ENCODE data around the gene AUTS2.
"Not testable (repeated sequence)": the region's sequence is repeated elsewhere in the genome, so short reads cannot be mapped to it uniquely, and the experiment has no call there.

Gene AUTS2

DNA sequence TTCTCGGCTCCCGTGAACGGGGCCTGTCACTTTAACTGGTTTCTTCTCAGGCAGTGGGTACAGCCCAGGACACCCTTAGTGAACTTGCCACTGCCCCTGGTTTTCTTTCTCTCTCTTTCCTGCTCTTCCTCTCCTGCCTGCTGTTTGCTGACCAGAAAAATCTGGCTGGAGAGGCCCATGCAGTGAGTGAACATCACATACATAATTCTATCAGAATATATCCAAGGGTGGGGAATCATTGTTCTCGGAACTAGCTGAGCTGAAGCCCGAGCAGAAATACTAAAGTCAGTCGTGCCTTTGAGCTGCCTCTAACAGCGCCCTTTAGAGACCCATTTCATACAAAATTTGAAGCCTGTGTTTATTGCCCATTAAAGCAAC lies 1032.2 kb downstream of the AUTS2 start:
- no peak for DNase-seq (ENCODE audit: low read depth in 2 of 2)

DNA sequence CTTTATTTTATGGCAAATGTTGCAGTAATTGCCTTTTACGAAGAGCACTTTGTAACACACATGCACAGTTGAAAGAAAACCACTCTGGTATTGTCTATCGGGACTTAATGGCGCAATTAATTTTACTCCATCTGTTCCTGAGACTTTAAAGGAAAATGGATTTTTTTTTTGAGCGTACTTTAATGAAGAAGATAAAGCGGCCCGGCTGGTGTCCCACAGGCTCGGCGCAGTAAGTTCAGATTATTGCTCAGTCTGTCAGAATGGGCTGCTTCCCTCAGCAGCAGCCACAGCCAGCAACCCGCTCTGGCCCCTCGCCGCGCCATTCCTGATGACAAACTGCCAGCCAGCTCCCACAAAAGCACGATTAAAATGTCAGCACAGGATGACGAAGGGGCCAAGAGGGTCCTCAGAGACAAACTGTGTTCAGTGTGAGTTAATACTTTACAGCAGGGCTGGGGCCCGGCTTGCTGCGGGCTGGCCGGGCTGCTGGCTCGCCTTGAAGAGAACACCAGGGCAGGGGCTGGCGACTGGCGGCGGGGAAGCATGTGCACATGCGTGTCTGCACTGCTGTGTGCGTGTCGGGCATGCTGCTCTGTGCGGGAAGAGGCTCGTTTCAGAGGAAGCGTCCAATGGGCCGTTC lies 1032.7 kb downstream of the AUTS2 start:
- no peak for DNase-seq (ENCODE audit: low read depth in 2 of 2)

GRCh38 chr7:70631718-70632117 lies 1033.4 kb downstream of the AUTS2 start:
- DNase-seq (ENCODE audit: low read depth in 2 of 2), result no peak

DNA sequence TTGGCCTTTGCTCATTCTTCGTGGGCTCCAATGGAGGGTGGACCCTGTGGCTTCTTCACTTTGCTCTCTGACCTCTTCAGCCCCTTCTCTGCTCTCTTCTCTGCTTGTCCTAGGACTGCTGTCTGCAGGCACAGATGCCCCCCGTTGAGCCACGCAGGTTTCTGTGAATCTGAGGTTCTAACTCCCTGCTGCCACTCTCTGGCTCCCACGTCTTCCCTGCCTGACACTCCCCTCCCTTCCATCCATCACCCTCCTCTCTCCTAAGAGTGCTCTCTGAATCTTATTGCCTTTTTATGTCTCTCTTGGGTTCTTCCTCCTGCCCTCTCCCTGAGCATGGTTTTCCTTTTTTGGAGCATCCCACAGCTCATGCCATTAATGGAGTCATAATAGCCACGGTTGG lies 1034.1 kb downstream of the AUTS2 start:
- DNase-seq (ENCODE audit: low read depth in 2 of 2), result no peak

- DNase-seq (ENCODE audit: low read depth in 2 of 2), result no peak
These were observed 1035.8 kb downstream of the AUTS2 start for GRCh38 chr7:70634071-70634470.

DNA sequence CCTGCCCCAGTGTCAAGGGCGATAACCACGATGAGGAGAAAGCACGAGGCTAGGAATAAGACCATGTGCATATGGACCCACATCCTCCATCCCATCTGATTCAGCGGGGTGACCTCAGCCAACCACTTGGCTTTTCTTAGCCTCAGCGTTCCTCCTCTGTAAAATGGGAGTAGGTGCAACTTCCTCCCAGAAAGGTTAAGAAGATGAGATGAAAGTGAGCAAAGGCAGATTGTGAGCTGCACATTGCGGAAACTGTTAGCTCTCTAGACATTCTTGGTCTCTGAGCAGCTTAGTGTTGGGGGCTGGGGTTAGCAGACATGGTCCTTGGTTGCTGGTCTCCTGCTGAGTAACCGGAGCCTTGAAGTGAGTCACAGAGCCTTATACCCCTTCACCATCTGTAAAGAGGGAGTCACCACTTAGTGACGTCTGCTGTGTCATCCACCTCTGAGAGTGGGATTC lies 1036.4 kb downstream of the AUTS2 start:
- DNase-seq (ENCODE audit: low read depth in 2 of 2), result no peak

DNA sequence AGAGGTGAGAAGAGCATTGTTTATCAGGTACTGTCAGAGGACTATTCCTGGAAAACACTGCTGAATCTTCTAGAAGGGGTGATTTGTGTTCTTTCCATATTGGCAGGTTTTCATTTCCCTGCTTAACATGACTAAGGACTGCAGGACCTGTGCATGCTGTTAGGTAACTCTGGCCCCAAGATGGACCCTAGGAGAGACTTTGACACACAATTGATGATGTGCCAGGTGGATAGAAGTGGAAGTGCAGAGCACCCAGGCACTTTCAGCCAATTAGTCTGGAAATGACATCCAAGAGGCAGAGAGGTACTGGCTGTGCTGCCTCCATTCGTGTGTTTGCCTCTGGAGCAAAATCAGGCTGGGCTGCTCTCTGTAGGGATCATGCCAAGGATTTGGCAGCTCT lies 1037.4 kb downstream of the AUTS2 start:
- DNase-seq (ENCODE audit: low read depth in 2 of 2), result no peak

DNA sequence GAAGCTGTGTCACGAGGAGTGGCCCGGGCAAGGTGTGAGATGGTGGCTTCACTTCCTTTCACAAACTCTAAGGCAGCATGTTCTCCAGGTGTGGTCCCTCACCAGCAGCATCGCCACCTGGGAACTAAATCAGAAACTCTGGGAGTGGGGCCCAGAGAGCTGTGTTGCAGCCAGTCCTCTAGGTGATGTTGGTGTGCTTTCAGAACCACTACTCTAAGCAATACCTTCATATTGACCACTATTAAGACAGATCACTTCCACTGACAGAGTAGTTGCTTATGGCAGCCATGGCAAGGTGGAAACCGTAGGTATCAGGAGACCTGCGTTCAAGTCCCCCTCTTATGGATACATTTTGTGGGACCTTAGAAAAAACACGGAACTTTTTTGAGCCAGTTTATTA lies 1037.9 kb downstream of the AUTS2 start:
- DNase-seq (ENCODE audit: low read depth in 2 of 2), result no peak

DNA sequence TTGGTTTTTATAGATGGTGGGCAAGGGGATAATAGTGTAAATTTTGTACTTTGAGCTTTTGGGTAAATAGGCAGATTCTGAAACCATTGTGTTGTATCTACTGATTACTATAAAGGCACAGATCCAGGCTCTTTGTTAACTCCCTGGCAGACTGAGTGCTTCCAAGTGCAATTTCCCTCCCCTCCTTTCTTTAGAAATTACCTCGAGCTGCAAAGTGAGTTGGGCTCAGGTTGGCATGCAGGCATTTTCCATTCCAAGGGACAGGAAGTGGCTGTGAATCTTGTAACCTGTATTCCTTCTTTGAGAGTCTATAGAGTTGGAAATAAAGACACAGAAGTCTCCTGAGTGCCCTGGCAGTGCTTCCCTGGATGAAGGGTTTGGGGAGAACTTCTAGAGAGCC lies 1039.5 kb downstream of the AUTS2 start:
- no peak for DNase-seq (ENCODE audit: low read depth in 2 of 2)

DNA sequence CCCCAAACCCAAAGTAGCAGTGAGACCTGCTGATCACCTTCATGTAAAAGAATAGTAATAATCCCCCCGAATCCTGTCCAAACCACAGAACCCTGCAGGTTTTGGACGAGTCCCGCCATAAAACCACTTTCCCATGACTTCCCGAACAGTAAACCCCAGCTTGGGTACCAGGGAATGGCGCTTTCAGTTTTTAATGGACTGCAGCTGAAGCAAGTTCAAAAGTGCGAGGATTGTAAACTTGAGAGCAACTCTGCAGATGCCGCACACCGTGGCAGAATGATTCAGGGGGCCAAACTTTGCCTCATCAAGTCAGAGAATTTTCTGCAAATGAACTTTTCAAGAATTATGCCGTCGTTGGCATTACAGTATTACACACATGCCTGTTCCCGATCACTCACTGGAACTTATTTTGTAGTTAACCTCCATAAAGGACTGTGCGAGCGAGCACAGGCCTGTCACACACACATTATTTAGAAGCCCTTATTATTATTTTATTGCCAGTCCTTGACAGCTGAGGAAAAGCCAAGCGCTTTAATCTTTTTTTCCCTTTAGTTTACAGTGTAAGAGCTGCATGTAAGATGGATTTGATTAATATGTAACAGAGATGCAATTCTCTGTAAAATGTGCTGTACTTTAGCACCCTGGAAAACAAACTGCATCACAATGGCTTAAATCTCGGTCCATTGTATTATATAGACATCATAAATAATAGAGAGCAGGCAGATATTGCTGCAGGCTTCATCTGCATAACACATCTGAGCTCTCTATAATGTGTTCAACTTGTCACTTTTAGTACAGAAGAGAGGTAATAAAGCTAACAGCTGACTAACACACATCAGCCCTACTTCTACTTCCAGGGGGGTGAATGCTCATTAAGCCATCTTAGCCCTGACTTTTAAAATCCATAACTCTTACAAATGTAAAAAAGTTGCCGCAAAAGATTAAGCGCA lies 1040.2 kb downstream of the AUTS2 start:
- no peak for DNase-seq (ENCODE audit: low read depth in 2 of 2)

GRCh38 chr7:70640266-70640833 lies 1042.1 kb downstream of the AUTS2 start:
- no peak for DNase-seq (ENCODE audit: low read depth in 2 of 2)

DNA sequence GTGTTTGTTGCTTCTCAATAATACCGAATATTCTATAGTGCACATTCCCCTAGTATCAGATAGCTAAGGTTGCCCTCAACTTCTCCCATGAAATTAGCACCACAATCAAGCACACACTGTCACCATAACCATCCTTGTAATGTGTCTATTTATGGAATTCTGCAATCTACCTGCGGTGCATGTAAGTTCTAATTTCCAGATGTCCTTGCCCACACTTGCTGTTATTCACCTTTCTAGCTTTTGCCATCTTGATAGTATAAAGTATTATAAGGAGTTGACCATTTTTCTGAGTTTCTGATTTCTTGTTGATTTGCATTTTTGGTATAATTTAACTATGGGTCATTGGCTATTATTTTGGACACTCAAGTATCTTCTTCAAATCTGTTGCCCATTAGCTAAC lies 1043.6 kb downstream of the AUTS2 start:
- DNase-seq (ENCODE audit: low read depth in 2 of 2), result no peak

DNA sequence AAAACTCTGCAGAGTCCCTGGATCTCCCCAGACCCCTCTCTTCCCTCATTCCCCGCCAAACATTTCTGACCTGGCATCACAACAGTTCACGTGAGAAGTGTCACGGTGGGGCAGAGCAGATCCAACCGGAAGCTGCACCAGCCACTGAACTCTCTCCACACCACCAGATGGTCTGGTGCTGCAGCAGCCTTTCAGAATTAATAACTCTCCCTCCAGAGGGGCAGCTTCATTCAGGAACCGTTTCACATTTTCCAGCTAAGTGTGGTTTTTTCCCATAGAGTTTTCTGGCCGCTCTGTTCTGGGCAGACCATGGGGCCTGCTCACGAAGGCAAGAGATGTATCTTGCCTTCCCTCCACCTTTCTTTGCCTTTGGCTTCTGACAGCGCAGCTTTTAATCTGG lies 1047.0 kb downstream of the AUTS2 start:
- DNase-seq (ENCODE audit: low read depth in 2 of 2), result no peak

DNA sequence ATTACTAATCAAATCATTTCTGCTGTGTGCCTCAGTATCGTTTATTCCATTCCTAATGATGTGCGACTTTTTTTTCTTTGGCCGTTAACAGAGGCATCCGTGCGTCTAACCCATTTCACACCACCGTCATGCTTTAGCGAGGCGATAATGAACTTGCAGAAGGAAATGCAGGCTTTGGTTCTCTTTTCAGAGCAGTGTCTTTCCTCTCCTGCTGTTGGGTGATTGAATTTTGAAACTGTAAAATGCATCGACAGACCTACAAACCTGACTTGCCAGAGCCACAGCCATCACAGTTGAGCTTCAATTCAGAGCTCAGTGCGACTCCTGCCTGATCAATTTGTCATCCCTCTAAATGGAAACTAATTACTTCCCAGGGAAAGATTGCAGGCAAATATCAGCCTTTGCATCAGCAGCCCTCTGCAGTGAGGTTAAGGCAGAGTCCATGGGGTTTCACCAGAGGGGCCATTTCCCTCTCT lies 1047.6 kb downstream of the AUTS2 start:
- DNase-seq (ENCODE audit: low read depth in 2 of 2), result no peak

DNA sequence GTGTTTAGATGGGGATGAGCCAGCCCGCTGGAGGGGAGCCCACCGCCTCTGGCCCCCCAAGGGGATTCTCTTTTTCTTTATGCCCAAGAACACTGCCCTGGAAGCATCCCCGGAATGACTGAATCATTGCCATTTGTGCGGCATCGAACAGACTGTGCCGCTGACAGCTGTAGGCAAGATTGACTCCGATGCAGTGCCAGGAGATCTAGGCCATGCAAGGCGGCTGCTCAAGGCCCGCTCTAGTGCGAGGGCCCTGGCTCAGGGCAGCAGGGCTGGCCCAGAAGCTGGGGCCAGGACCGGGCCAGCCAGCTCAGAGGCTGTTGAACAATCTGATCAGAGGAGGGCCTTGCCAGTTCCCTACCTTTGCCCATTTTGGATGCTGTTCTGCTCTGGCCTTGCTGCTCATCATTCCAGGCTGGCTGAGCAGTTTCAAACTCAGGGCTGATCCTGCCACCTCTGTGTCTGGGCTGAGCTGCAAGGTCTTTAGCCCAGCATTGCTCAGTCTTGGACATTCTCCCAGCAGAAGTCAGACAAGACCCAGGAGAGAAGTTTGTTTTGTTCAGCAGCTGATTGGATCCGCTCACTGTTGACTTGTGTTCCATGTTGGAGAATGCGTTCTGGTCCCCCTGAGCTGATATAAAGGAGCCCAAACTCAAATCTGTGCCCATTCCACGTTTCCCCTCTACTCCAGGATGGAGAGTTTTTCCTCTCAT lies 1048.4 kb downstream of the AUTS2 start:
- DNase-seq (ENCODE audit: low read depth in 2 of 2), result no peak

GRCh38 chr7:70647801-70648498 lies 1049.7 kb downstream of the AUTS2 start:
- peak; percentile 71 to 72 for DNase-seq (ENCODE audit: low read depth in 2 of 2)

- DNase-seq (ENCODE audit: low read depth in 2 of 2), result not testable (repeated sequence)
These were observed 1050.2 kb downstream of the AUTS2 start for GRCh38 chr7:70648499-70648861.

DNA sequence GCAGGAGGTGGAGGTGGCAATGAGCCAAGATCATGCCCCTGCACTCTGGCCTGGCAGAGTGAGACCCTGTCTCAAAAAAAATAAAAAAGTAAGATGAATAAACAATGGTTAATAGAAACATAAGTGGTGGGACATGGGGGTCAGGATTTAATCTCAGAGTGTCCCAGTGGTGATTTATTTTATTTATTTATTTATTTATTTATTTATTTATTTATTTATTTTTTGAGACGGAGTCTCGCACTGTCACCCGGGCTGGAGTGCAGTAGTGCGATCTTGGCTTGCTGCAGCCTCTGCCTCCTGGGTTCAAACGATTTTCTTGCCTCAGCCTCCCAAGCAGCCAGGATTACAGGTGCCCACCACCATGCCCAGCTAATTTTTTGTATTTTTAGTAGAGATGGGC lies 1051.0 kb downstream of the AUTS2 start:
- no peak for DNase-seq (ENCODE audit: low read depth in 2 of 2)

- no peak for DNase-seq (ENCODE audit: low read depth in 2 of 2)
These were observed 1055.9 kb downstream of the AUTS2 start for GRCh38 chr7:70654146-70654545.

DNA sequence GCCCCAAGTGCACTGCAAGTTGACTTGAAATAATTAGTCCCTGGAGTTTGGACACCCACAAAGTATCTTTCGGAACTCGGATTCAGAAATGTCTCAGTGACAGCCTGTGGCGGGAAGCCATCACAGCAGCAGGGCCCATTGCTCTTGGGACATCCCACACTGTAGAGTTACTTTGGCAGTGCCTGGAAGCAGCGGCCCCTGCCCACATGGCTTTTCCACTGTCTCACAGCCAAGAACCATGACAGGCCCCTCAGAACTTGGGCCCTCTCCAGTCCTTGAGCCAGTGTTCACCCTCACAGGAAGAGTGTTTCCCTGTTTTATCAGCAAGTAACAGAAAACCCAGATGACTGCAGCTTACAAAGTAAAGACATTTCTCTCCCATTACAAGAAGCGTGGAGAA lies 1056.7 kb downstream of the AUTS2 start:
- DNase-seq (ENCODE audit: low read depth in 2 of 2), result no peak

- DNase-seq (ENCODE audit: low read depth in 2 of 2), result no peak
These were observed 1057.4 kb downstream of the AUTS2 start for GRCh38 chr7:70655694-70656093.

DNA sequence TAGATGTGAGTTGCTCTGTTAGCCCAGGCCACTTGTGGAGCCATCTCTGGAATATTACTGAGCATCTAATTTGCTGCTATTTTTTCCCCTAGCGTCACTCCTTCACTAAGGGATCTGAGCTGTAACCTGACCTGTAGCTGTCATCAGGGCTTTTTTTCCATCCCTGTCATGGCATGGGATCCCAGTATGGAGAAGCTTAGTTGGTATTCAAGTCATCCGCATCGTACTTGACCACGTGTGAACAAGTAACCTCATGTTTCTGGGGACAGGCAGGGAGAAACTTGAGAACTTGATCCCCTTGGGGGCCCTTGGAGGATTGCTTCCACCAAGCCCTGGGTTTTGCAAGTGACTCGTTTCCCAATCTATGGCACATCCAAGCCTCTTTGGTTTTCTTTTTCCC lies 1059.3 kb downstream of the AUTS2 start:
- no peak for DNase-seq (ENCODE audit: low read depth in 2 of 2)
